Panc1 (cell line): ENCODE results near the gene OR2W3.

Experiments used
- CTCF ChIP-seq: fragments of 450-650 bp; IDR thresholded peaks from 2 replicates; pipeline ENCODE4 v1.5.1; 2017; ENCODE audit warnings: mild to moderate bottlenecking
- POLR2AphosphoS5 ChIP-seq: IDR thresholded peaks from 2 replicates; pipeline ENCODE4 v1.6.1; 2012; ENCODE audit warnings: mild to moderate bottlenecking, low read depth, low read length, moderate library complexity
- REST ChIP-seq, 2 experiments: IDR thresholded peaks; 2 replicates each; pipeline ENCODE4 v1.6.1; 2011 to 2012; ENCODE audit warnings: low read depth in 2 of 2, control low read depth in 1 of 2, low read length in 1 of 2, mild to moderate bottlenecking in 1 of 2, moderate library complexity in 1 of 2; ENCODE audit not compliant: insufficient read depth in 1 of 2
- TCF7L2 ChIP-seq: IDR thresholded peaks from 2 replicates; pipeline ENCODE4 v1.6.1; 2011; ENCODE audit warnings: mild to moderate bottlenecking, low read depth, low read length, inconsistent platforms

- TF ChIP-seq CTCF = no peak
- TF ChIP-seq POLR2AphosphoS5 = no peak
- TF ChIP-seq REST (IDR thresholded peaks at IDR 0.05; ENCODE audit: insufficient read depth in 1 of 2, low read depth in 2 of 2, low read length in 1 of 2) = no peak
- TF ChIP-seq TCF7L2 = no peak
These were observed 10.5 kb upstream of the OR2W3 start for GRCh38 chr1:247884797-247885413.
